ENCODE data around the gene UBB. TPM values are rescaled to one million over a fixed set of nuclear protein-coding genes. Genes with fewer than 3 reads are reported as not detected.

The UBB gene
- total and polyA plus RNA-seq, 4 donors = 1,190 to 3,673 (median 1,472) TPM

DNA sequence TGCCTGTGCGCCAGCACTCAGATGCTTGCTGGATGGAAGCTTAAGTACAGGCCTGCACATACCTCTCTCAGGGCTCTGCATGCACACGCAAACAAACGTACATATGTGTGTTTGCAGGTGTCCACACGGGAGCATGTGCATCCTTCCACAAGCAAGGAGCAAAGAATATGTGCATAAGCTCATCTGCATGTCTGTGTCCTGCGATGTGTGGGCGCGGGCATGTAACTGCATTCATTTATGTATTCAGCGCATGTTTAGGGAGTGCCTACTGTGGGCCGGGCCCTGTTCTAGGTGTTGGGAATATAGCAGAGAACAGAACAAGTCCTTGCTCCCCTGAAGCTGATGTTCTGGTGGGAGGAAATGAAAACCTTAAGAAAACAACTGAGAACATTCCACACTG lies 48.2 kb downstream of the UBB start:
- Histone ChIP-seq H3K9me3 (ENCODE audit: control insufficient read depth in 4 of 4, low read length in 3 of 4) (no peaks in the 10 kb centered on the region), H3K4me3 (ENCODE audit: low read depth in 1 of 3, low read length in 3 of 3) (no peak overlapping the region), H3K4me1 (ENCODE audit: control insufficient read depth in 4 of 4, insufficient read depth in 4 of 4, low read length in 3 of 4) (peaks cover 0 to 5% (median 0%) of the 10 kb centered on the region in 4 donors), H3K27ac (ENCODE audit: low read depth in 1 of 2, low read length in 2 of 2) (no peak overlapping the region), H3K9ac (ENCODE audit: low read depth in 1 of 2, low read length in 2 of 2) (no peak overlapping the region), H3K27me3 (ENCODE audit: control insufficient read depth in 4 of 4, insufficient read depth in 4 of 4, low read length in 3 of 4) (no peaks in the 10 kb centered on the region), H3K36me3 (ENCODE audit: control insufficient read depth in 4 of 4, insufficient read depth in 3 of 4, low read depth in 1 of 4, low read length in 3 of 4) (peaks cover 0 to 2% (median under 1%) of the 10 kb centered on the region in 4 donors)
- no peak for DNase-seq (ENCODE audit: low spot score)
- no peak for TF ChIP-seq NR2F2 (IDR thresholded peaks at IDR 0.05)
- no peak for TF ChIP-seq GABPA (IDR thresholded peaks at IDR 0.05 in 1 of 2, conservative IDR thresholded peaks at IDR 0.05 in 1 of 2)
- no peak for TF ChIP-seq FOXA1 (IDR thresholded peaks at IDR 0.05)
- no peak for TF ChIP-seq SP1 (IDR thresholded peaks at IDR 0.05)
- TF ChIP-seq FOXA2 (IDR thresholded peaks at IDR 0.05) = no peak
- no peak for TF ChIP-seq HNF4G (IDR thresholded peaks at IDR 0.05)
- TF ChIP-seq EGR1 (IDR thresholded peaks at IDR 0.05; ENCODE audit: low read depth in 2 of 2) = no peak
- no peak for TF ChIP-seq MAX (IDR thresholded peaks at IDR 0.05)
- 95% methylated on average over 9 of the region's 9 CpGs for WGBS

- Histone ChIP-seq H3K27me3 (ENCODE audit: control insufficient read depth in 4 of 4, insufficient read depth in 4 of 4, low read length in 3 of 4) (no peaks in the 10 kb centered on the region), H3K9me3 (ENCODE audit: control insufficient read depth in 4 of 4, low read length in 3 of 4) (no peaks in the 10 kb centered on the region), H3K4me1 (ENCODE audit: control insufficient read depth in 4 of 4, insufficient read depth in 4 of 4, low read length in 3 of 4) (peaks cover 0 to 3% (median 0%) of the 10 kb centered on the region in 4 donors), H3K9ac (ENCODE audit: low read depth in 1 of 2, low read length in 2 of 2) (no peak overlapping the region), H3K4me3 (ENCODE audit: low read depth in 1 of 3, low read length in 3 of 3) (no peak overlapping the region), H3K36me3 (ENCODE audit: control insufficient read depth in 4 of 4, insufficient read depth in 3 of 4, low read depth in 1 of 4, low read length in 3 of 4) (peaks cover 0 to 2% (median under 1%) of the 10 kb centered on the region in 4 donors), H3K27ac (ENCODE audit: low read depth in 1 of 2, low read length in 2 of 2) (no peak overlapping the region)
- DNase-seq (ENCODE audit: low spot score) = no peak
- WGBS = 82% methylated on average over 6 of the region's 6 CpGs
- TF ChIP-seq ATF3 (IDR thresholded peaks at IDR 0.05) (no peak), SP1 (IDR thresholded peaks at IDR 0.05) (no peak)
These were observed 49.8 kb downstream of the UBB start for GRCh38 chr17:16430650-16431049.

DNA sequence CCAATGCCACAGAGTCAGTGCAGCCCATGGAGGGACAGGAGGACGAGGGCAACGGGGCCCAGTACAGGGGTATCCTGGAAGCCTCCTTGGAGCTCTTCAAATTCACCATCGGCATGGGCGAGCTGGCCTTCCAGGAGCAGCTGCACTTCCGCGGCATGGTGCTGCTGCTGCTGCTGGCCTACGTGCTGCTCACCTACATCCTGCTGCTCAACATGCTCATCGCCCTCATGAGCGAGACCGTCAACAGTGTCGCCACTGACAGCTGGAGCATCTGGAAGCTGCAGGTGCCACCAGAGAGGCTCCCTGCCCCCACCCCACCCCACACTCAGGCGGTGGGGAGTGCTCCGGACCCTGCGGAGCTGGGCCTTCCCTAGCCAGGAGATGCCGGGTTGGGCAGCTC lies 51.1 kb downstream of the UBB start:
- H3K27me3 ChIP-seq (ENCODE audit: control insufficient read depth in 4 of 4, insufficient read depth in 4 of 4, low read length in 3 of 4) = no peaks in the 10 kb centered on the region
- H3K27ac ChIP-seq (ENCODE audit: low read depth in 1 of 2, low read length in 2 of 2) = no peak overlapping the region
- no peaks in the 10 kb centered on the region for H3K9me3 ChIP-seq (ENCODE audit: control insufficient read depth in 4 of 4, low read length in 3 of 4)
- TF ChIP-seq JUND (IDR thresholded peaks at IDR 0.05) = no peak
- no peak for TF ChIP-seq SP1 (IDR thresholded peaks at IDR 0.05)
- TF ChIP-seq RXRA (IDR thresholded peaks at IDR 0.05) = no peak
- TF ChIP-seq NR2F2 (IDR thresholded peaks at IDR 0.05) = no peak
- no peak for TF ChIP-seq HNF4G (IDR thresholded peaks at IDR 0.05)
- TF ChIP-seq, protein P1, sequence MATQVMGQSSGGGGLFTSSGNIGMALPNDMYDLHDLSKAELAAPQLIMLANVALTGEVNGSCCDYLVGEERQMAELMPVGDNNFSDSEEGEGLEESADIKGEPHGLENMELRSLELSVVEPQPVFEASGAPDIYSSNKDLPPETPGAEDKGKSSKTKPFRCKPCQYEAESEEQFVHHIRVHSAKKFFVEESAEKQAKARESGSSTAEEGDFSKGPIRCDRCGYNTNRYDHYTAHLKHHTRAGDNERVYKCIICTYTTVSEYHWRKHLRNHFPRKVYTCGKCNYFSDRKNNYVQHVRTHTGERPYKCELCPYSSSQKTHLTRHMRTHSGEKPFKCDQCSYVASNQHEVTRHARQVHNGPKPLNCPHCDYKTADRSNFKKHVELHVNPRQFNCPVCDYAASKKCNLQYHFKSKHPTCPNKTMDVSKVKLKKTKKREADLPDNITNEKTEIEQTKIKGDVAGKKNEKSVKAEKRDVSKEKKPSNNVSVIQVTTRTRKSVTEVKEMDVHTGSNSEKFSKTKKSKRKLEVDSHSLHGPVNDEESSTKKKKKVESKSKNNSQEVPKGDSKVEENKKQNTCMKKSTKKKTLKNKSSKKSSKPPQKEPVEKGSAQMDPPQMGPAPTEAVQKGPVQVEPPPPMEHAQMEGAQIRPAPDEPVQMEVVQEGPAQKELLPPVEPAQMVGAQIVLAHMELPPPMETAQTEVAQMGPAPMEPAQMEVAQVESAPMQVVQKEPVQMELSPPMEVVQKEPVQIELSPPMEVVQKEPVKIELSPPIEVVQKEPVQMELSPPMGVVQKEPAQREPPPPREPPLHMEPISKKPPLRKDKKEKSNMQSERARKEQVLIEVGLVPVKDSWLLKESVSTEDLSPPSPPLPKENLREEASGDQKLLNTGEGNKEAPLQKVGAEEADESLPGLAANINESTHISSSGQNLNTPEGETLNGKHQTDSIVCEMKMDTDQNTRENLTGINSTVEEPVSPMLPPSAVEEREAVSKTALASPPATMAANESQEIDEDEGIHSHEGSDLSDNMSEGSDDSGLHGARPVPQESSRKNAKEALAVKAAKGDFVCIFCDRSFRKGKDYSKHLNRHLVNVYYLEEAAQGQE (IDR thresholded peaks at IDR 0.05) = no peak
- TF ChIP-seq FOXA2 (IDR thresholded peaks at IDR 0.05) = no peak
- no peak for TF ChIP-seq MAX (IDR thresholded peaks at IDR 0.05)
- no peak for TF ChIP-seq HNF4A (conservative IDR thresholded peaks at IDR 0.05)
- no peak for TF ChIP-seq ATF3 (IDR thresholded peaks at IDR 0.05)
- peaks cover 0 to 2% (median under 1%) of the 10 kb centered on the region in 4 donors for H3K36me3 ChIP-seq (ENCODE audit: control insufficient read depth in 4 of 4, insufficient read depth in 3 of 4, low read depth in 1 of 4, low read length in 3 of 4)
- no peaks in the 10 kb centered on the region for H3K4me1 ChIP-seq (ENCODE audit: control insufficient read depth in 4 of 4, insufficient read depth in 4 of 4, low read length in 3 of 4)
- no peak for DNase-seq (ENCODE audit: low spot score)
- no peak overlapping the region for H3K9ac ChIP-seq (ENCODE audit: low read depth in 1 of 2, low read length in 2 of 2)
- WGBS = 94% methylated on average over 15 of the region's 15 CpGs
- H3K4me3 ChIP-seq (ENCODE audit: low read depth in 1 of 3, low read length in 3 of 3) = no peak overlapping the region

Other genes with a start within 250 kb of the UBB start
- 10 to 100 TPM; 69.0 to 94.8 TPM for gene NCOR1, start 165.6 kb upstream of the UBB start, total RNA-seq
- gene NCOR1, start 165.6 kb upstream of the UBB start, polyA plus RNA-seq = 10 to 100 TPM; 23.6 to 84.9 TPM
- gene PIGL, start 163.9 kb upstream of the UBB start, total RNA-seq = 10 to 100 TPM in 1 of 2 donors, 1 to 10 TPM in 1; 9.8 to 34.7 TPM
- 10 to 100 TPM in 1 of 2 donors, 1 to 10 TPM in 1; 6.7 to 19.6 TPM for gene PIGL, start 163.9 kb upstream of the UBB start, polyA plus RNA-seq
- 10 to 100 TPM; 13.1 to 15.2 TPM for gene CENPV, start 27.6 kb upstream of the UBB start, total RNA-seq
- 10 to 100 TPM; 21.2 to 24.3 TPM for gene CENPV, start 27.6 kb upstream of the UBB start, polyA plus RNA-seq
- 1 to 10 TPM; 5.6 to 9.3 TPM for gene TRPV2, start 34.5 kb downstream of the UBB start, total RNA-seq
- 1 to 10 TPM; 2.9 to 3.5 TPM for gene TRPV2, start 34.5 kb downstream of the UBB start, polyA plus RNA-seq
- 10 to 100 TPM in 1 of 2 donors, under 1 TPM in 1; 0.33 to 22.6 TPM for gene LRRC75A, start 111.1 kb downstream of the UBB start, total RNA-seq
- gene LRRC75A, start 111.1 kb downstream of the UBB start, polyA plus RNA-seq = under 1 TPM; 0.08 to 0.42 TPM
- under 1 TPM; 0.67 to 0.98 TPM for gene ZNF287, start 188.1 kb downstream of the UBB start, total RNA-seq
- gene ZNF287, start 188.1 kb downstream of the UBB start, polyA plus RNA-seq = 1 to 10 TPM in 1 of 2 donors, under 1 TPM in 1; 0.40 to 1.2 TPM